ENCODE data around the gene LHX4.

The LHX4 gene

GRCh38 chr1:180299479-180300221 lies 69.6 kb downstream of the LHX4 start:
- no peak for DNase-seq (ENCODE audit: low read depth)

GRCh38 chr1:180301135-180301742 lies 71.2 kb downstream of the LHX4 start:
- no peak for DNase-seq (ENCODE audit: low read depth)

GRCh38 chr1:180309338-180309737 lies 79.3 kb downstream of the LHX4 start:
- no peak for DNase-seq (ENCODE audit: low read depth)

- DNase-seq (ENCODE audit: low read depth), result no peak
Measured at GRCh38 chr1:180310095-180310494, 80.0 kb downstream of the LHX4 start.

GRCh38 chr1:180311011-180311730 lies 81.1 kb downstream of the LHX4 start:
- no peak for DNase-seq (ENCODE audit: low read depth)

GRCh38 chr1:180312926-180313325 lies 82.9 kb downstream of the LHX4 start:
- DNase-seq (ENCODE audit: low read depth), result no peak

GRCh38 chr1:180327089-180327488 lies 97.0 kb downstream of the LHX4 start:
- no peak for DNase-seq (ENCODE audit: low read depth)
